ENCODE data around the gene P2RX1. TPM values are rescaled to one million over a fixed set of nuclear protein-coding genes. Genes with fewer than 3 reads are reported as not detected.

P2RX1 gene
- polyA plus RNA-seq, 1 experiment = 0.05 TPM

DNA sequence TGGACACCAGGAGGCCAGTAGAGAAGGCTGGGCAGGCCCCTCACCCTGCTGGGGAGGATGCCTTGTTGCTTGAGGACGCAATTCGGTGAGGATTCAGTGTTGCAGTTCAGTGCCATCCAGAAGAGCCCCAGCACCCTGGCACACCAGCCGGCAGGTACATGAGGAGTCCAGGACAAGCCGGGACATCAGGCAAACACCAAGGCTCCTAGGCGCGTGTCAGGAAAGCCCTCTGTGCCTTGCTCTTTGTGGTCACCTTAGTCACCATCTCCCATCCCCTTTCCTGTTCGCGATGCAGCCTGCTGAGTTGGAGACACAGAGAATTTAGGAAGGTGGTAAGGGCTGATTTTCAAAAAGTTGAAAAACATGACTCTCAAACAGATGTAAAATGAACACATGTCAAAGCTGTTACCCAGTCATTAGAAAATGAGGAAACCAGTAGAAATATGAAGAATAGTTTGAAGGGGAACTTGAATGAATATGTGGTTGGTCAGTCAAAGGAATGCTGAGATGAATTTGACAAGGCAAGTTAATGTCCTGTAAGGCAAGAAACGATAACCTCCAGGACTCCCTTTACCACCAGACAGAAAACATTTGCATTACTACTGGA, 67.9 kb downstream of the P2RX1 start:
- peaks cover 4% of the 10 kb centered on the region; the same call in 1 of the 2 replicates for H3K9me3 ChIP-seq (ENCODE audit: control insufficient read depth, insufficient read depth, low read length)
- no peak for DNase-seq (ENCODE audit: low read depth, low spot score)
- H3K4me3 ChIP-seq (ENCODE audit: low read depth, low read length) = no peak overlapping the region
- H3K27me3 ChIP-seq (ENCODE audit: control insufficient read depth, insufficient read depth, low read length) = peaks cover 5% of the 10 kb centered on the region
- TF ChIP-seq, protein P1, sequence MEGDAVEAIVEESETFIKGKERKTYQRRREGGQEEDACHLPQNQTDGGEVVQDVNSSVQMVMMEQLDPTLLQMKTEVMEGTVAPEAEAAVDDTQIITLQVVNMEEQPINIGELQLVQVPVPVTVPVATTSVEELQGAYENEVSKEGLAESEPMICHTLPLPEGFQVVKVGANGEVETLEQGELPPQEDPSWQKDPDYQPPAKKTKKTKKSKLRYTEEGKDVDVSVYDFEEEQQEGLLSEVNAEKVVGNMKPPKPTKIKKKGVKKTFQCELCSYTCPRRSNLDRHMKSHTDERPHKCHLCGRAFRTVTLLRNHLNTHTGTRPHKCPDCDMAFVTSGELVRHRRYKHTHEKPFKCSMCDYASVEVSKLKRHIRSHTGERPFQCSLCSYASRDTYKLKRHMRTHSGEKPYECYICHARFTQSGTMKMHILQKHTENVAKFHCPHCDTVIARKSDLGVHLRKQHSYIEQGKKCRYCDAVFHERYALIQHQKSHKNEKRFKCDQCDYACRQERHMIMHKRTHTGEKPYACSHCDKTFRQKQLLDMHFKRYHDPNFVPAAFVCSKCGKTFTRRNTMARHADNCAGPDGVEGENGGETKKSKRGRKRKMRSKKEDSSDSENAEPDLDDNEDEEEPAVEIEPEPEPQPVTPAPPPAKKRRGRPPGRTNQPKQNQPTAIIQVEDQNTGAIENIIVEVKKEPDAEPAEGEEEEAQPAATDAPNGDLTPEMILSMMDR (IDR thresholded peaks at IDR 0.05; ENCODE audit: low read depth, low read length) = no peak
- no peak overlapping the region for H3K27ac ChIP-seq (ENCODE audit: low read depth, low read length)
- CTCF ChIA-PET = interaction anchor here (0.8 to 6.1 kb wide), 4 partner anchors 15 to 114 kb away, joined by 3 to 109 read pairs (median 4); no protein-coding TSS in a partner anchor
- POLR2A ChIA-PET = no interaction called here

DNA sequence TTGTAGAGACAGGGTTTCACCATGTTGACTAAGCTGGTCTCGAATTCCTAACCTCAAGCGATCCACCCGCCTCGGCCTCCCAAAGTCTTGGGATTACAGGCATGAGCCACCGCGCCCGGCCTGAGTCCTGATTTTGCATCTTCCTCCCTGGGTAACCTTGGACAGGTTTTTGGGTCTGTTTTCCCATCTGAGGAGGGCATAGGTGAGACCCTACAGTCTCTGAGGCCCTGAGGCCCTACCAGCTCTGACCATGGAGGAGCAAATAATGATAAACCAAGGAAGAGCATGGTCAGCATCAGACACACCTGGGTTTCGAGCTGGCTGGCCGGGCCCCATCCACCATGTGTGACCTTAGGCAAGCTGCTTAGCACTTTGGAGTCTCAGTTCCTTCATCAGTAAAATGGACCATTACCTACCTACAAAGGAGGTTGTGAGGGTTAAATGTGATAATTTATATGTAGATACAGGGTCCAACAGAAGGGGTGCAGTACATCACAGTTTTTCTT, 69.0 kb downstream of the P2RX1 start:
- Histone ChIP-seq H3K27me3 (ENCODE audit: control insufficient read depth, insufficient read depth, low read length) (peaks cover 5% of the 10 kb centered on the region), H3K4me3 (ENCODE audit: low read depth, low read length) (no peak overlapping the region), H3K9me3 (ENCODE audit: control insufficient read depth, insufficient read depth, low read length) (peaks cover 4% of the 10 kb centered on the region; the same call in 1 of the 2 replicates), H3K27ac (ENCODE audit: low read depth, low read length) (no peak overlapping the region)
- POLR2A ChIA-PET = interaction anchor here (0.6 kb wide), 1 partner anchor 161 kb away, joined by 9 read pairs; no protein-coding TSS in a partner anchor
- DNase-seq (ENCODE audit: low read depth, low spot score) = no peak
- CTCF ChIA-PET = interaction anchor here (0.6 to 6.1 kb wide), 16 partner anchors 10 to 406 kb away, joined by 3 to 109 read pairs (median 7); no protein-coding TSS in a partner anchor
- TF ChIP-seq, protein P1 (IDR thresholded peaks at IDR 0.05; ENCODE audit: low read depth, low read length) = no peak

Other genes with a start within 250 kb of the P2RX1 start
- 163 and 178 TPM in 2 replicates for gene TAX1BP3, start 247.9 kb downstream of the P2RX1 start, polyA plus RNA-seq (2011; rRNA removed)
- gene EMC6, start 247.7 kb downstream of the P2RX1 start, polyA plus RNA-seq (2011; rRNA removed) = 23.4 and 28.9 TPM in 2 replicates
- 4.5 and 6.4 TPM in 2 replicates for gene P2RX5, start 220.3 kb downstream of the P2RX1 start, polyA plus RNA-seq (2011; rRNA removed)
- 1.3 and 1.6 TPM in 2 replicates for gene HASPIN, start 192.6 kb downstream of the P2RX1 start, polyA plus RNA-seq (2011; rRNA removed)
- 76.7 and 98.1 TPM in 2 replicates for gene ITGAE, start 115.3 kb downstream of the P2RX1 start, polyA plus RNA-seq (2011; rRNA removed)
- 19.4 and 28.5 TPM in 2 replicates for gene NCBP3, start 70.2 kb downstream of the P2RX1 start, polyA plus RNA-seq (2011; rRNA removed)
- 2.8 and 3.3 TPM in 2 replicates for gene CAMKK1, start 23.4 kb downstream of the P2RX1 start, polyA plus RNA-seq (2011; rRNA removed)
- gene ATP2A3, start 48.0 kb upstream of the P2RX1 start, polyA plus RNA-seq (2011; rRNA removed) = 0.46 and 0.48 TPM in 2 replicates
- gene ZZEF1, start 226.6 kb upstream of the P2RX1 start, polyA plus RNA-seq (2011; rRNA removed) = 15.3 and 18.3 TPM in 2 replicates
- 15.6 and 22.0 TPM in 2 replicates for gene CYB5D2, start 226.7 kb upstream of the P2RX1 start, polyA plus RNA-seq (2011; rRNA removed)

All from AG04450 (cell line).